ENCODE measurements around the gene RGS2. TPM values are rescaled to one million over a fixed set of nuclear protein-coding genes. Genes with fewer than 3 reads are reported as not detected.

The RGS2 gene
- total and polyA plus RNA-seq, 9 of the 15 experiments (the other 6 are each of a cell fraction or from before 2014, with no cell fraction given): 2.5 to 5.4 (median 3.8) TPM

DNA sequence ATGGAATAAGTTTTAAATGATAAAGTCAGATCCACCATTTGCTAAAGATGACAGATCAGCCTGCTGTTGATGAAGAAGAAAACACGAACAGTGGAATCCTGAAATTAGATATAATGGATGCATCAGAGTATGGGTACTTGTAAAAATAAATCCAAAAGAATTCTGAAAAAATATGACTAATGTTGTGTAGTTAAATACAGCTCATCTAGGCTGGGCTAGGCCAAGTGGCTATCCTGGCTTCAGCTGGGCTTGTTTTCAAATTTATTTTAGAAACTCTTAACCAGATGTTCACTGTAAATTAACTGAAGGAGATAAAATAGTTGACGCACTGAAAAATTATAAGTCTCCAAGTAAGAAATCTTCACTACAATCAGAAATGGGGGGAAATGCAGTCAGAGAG is 7.4 kb upstream of the RGS2 start:
- Histone ChIP-seq H3K4me3 (no peak overlapping the region), H3K9me1 (ENCODE audit: control insufficient read depth, insufficient read depth, low read length) (no peaks in the 10 kb centered on the region), H3K4me2 (ENCODE audit: insufficient read depth, low read length) (no peak overlapping the region), H3K4me1 (replicated peaks in 1 of 2; ENCODE audit: control insufficient read depth in 2 of 2, insufficient read depth in 2 of 2, low read length in 2 of 2) (no peaks in the 10 kb centered on the region), H3K79me2 (ENCODE audit: control insufficient read depth, insufficient read depth, low read length) (no peaks in the 10 kb centered on the region), H3K27ac (ENCODE audit: extremely low read depth, low read depth, low read length) (no peak overlapping the region), H4K20me1 (replicated peaks; ENCODE audit: control insufficient read depth, insufficient read depth, low read length) (no peaks in the 10 kb centered on the region), H3K9ac (ENCODE audit: insufficient read depth in 1 of 2, low read depth in 2 of 2, low read length in 2 of 2) (no peak overlapping the region), H3K9me3 (replicated peaks; ENCODE audit: control insufficient read depth, insufficient read depth, low read depth, low read length) (no peaks in the 10 kb centered on the region), H3K27me3 (ENCODE audit: control insufficient read depth in 2 of 2, insufficient read depth in 2 of 2, low read length in 2 of 2) (no peaks in the 10 kb centered on the region), H2AFZ (ENCODE audit: low read depth, low read length) (no peak overlapping the region), H3K36me3 (ENCODE audit: control insufficient read depth, insufficient read depth, low read length) (no peaks in the 10 kb centered on the region)
- DNase-seq (ENCODE audit: extremely low read depth in 1 of 4, low spot score in 3 of 4) (no peak), ATAC-seq (no peak), FAIRE-seq (no peak)
- no TSS peak for BruUV-seq (replicated peaks)
- intact Hi-C loops (cut with micrococcal nuclease): no loop called here
- 3% methylated on average over 2 of the region's 2 CpGs for WGBS (ENCODE audit: insufficient coverage, low coverage, missing lambda C conversion rate)
- ChIA-PET CTCF (ENCODE audit: low intra/inter-chr PET ratio) (no interaction called here), POLR2A (no interaction called here)
- in situ Hi-C loops (cut with MboI): no loop called here
- TF ChIP-seq CXXC5 (CRISPR knock-in tag; IDR thresholded peaks at IDR 0.05): no peak
- TF ChIP-seq RBM39 (optimal IDR thresholded peaks at IDR 0.05; ENCODE audit: low read depth, low read length): no peak
- no peak for TF ChIP-seq MTA3 (IDR thresholded peaks at IDR 0.05; ENCODE audit: borderline replicate concordance)
- TF ChIP-seq HDGF (IDR thresholded peaks at IDR 0.05): no peak
- no peak for TF ChIP-seq POU5F1 (IDR thresholded peaks at IDR 0.05; ENCODE audit: borderline replicate concordance, low read depth, low read length, partially characterized antibody)
- no peak for TF ChIP-seq NONO (IDR thresholded peaks at IDR 0.05; ENCODE audit: low read depth in 2 of 2, low read length in 1 of 2)
- no peak for TF ChIP-seq SAP30 (IDR thresholded peaks at IDR 0.05; ENCODE audit: borderline replicate concordance, insufficient read depth, low read depth, low read length, poor library complexity, severe bottlenecking)
- TF ChIP-seq, protein P1, sequence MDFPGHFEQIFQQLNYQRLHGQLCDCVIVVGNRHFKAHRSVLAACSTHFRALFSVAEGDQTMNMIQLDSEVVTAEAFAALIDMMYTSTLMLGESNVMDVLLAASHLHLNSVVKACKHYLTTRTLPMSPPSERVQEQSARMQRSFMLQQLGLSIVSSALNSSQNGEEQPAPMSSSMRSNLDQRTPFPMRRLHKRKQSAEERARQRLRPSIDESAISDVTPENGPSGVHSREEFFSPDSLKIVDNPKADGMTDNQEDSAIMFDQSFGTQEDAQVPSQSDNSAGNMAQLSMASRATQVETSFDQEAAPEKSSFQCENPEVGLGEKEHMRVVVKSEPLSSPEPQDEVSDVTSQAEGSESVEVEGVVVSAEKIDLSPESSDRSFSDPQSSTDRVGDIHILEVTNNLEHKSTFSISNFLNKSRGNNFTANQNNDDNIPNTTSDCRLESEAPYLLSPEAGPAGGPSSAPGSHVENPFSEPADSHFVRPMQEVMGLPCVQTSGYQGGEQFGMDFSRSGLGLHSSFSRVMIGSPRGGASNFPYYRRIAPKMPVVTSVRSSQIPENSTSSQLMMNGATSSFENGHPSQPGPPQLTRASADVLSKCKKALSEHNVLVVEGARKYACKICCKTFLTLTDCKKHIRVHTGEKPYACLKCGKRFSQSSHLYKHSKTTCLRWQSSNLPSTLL (IDR thresholded peaks at IDR 0.05): no peak
- no peak for TF ChIP-seq RBM25 (IDR thresholded peaks at IDR 0.05; ENCODE audit: low read depth, low read length, severe bottlenecking)
- no peak for TF ChIP-seq LEF1 (IDR thresholded peaks at IDR 0.05)
- TF ChIP-seq IFI16 (CRISPR knock-in tag; IDR thresholded peaks at IDR 0.05): no peak
